ENCODE results near the gene GTPBP3. TPM values are rescaled to one million over a fixed set of nuclear protein-coding genes. Genes with fewer than 3 reads are reported as not detected.

The GTPBP3 gene
- total and polyA plus RNA-seq, 2 experiments from 2014 or later: 25.4 to 67.8 TPM

DNA sequence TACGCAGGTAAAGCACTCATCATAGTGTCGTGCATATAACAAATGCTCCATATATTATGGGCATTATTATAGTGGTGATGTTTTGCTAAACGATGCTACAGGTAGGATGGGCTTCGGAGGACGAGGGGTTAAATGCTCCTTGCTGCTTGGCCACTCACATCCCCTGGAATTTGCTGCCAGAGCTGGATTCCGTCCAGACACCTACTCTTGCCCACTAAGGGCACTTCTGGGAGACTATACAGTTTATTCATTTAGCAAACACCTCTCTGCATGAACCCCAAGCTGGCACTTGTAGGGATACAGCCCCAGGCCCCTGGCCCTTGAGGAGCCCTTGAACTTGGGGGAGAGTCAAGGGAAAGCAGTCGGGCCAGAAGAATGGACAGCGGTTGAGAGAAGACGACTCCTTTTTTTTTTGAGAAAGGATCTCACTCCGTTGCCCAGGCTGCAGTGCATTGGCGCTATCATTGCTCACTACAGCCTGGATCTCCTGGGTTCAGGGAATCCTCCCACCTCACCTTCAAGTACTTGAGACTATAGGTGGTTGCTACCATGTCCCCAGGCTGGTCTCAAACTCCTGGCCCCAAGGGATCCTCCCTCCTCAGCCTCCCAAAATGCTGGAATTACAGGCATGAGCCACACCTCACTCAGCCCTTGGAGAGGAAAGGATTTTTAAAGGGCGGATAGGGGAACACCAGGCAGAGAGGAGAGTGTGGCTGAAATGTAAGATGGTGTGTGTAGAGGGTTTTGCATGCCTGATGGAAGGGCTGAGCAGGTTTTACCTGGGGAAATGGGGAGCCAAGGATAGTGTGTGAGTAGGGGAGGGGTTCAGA is 32.8 kb upstream of the GTPBP3 start (continued):
- no peak for TF ChIP-seq ETS1 (IDR thresholded peaks at IDR 0.05)
- TF ChIP-seq ZNF331 (CRISPR knock-in tag; IDR thresholded peaks at IDR 0.05; ENCODE audit: low read depth): no peak
- TF ChIP-seq NANOG (IDR thresholded peaks at IDR 0.05; ENCODE audit: borderline replicate concordance): no peak
- no peak for TF ChIP-seq STAT1 (IDR thresholded peaks at IDR 0.05; ENCODE audit: unreplicated experiment)
- TF ChIP-seq POLR2AphosphoS5 (IDR thresholded peaks at IDR 0.05; ENCODE audit: low read depth): no peak
- TF ChIP-seq EZH2 (IDR thresholded peaks at IDR 0.05; ENCODE audit: low read depth, unreplicated experiment): no peak
- TF ChIP-seq ZNF114 (CRISPR knock-in tag; IDR thresholded peaks at IDR 0.05): no peak

DNA sequence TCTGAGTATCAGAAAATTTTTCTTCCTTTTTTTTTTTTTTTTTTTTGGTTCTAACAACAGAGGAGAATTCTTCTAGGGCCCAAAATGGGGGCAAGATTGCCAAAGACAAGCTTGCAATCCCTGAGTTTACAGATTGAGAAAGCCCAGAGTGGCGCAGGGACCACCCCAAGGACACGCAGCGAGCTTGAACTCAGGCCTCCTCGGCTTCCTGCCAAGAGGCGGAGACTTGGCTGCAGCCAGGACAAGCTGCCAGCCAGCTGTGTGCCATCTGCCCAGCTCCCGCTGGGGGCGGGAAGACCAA is 32.2 kb upstream of the GTPBP3 start:
- Mint-ChIP-seq H3K4me1 (peaks cover 37% of the 10 kb centered on the region), H3K36me3 (ENCODE audit: low read depth) (peaks cover 9% of the 10 kb centered on the region), H3K4me3 (peak overlapping the region; percentile 95), H3K27me3 (ENCODE audit: insufficient read depth, low read depth, poor library complexity) (peaks cover 31% of the 10 kb centered on the region), H3K9me3 (no peaks in the 10 kb centered on the region; the same call in 1 of the 3 replicates), H3K27ac (no peak overlapping the region)
- Histone ChIP-seq H3K27ac (ENCODE audit: low read depth) (peak overlapping the region; percentile 84), H4K20me1 (replicated peaks; ENCODE audit: insufficient read depth) (peaks cover 5% of the 10 kb centered on the region), H3F3A (replicated peaks; ENCODE audit: low read depth) (peaks cover 40% of the 10 kb centered on the region), H3K27me3 (ENCODE audit: insufficient read depth) (no peaks in the 10 kb centered on the region), H3K4me1 (ENCODE audit: insufficient read depth) (peaks cover 38% of the 10 kb centered on the region), H3K9me2 (ENCODE audit: insufficient read depth) (no peaks in the 10 kb centered on the region), H2AFZ (no peak overlapping the region), H3K79me2 (replicated peaks; ENCODE audit: insufficient read depth) (peaks cover 15% of the 10 kb centered on the region), H3K4me3 (peak overlapping the region; percentile 38; the same call in 1 of the 2 replicates), H3K36me3 (ENCODE audit: insufficient read depth) (no peaks in the 10 kb centered on the region), H3K4me2 (peak overlapping the region; percentile 75)
- no peak for ATAC-seq
- no peak for DNase-seq (ENCODE audit: low spot score)
- no peak for TF ChIP-seq EZH2 (IDR thresholded peaks at IDR 0.05; ENCODE audit: low read depth, unreplicated experiment)
- TF ChIP-seq EZH2phosphoT487 (IDR thresholded peaks at IDR 0.05; ENCODE audit: unreplicated experiment): no peak
- no peak for TF ChIP-seq ZNF114 (CRISPR knock-in tag; IDR thresholded peaks at IDR 0.05)
- no peak for TF ChIP-seq ZNF331 (CRISPR knock-in tag; IDR thresholded peaks at IDR 0.05; ENCODE audit: low read depth)
- TF ChIP-seq, protein P1, sequence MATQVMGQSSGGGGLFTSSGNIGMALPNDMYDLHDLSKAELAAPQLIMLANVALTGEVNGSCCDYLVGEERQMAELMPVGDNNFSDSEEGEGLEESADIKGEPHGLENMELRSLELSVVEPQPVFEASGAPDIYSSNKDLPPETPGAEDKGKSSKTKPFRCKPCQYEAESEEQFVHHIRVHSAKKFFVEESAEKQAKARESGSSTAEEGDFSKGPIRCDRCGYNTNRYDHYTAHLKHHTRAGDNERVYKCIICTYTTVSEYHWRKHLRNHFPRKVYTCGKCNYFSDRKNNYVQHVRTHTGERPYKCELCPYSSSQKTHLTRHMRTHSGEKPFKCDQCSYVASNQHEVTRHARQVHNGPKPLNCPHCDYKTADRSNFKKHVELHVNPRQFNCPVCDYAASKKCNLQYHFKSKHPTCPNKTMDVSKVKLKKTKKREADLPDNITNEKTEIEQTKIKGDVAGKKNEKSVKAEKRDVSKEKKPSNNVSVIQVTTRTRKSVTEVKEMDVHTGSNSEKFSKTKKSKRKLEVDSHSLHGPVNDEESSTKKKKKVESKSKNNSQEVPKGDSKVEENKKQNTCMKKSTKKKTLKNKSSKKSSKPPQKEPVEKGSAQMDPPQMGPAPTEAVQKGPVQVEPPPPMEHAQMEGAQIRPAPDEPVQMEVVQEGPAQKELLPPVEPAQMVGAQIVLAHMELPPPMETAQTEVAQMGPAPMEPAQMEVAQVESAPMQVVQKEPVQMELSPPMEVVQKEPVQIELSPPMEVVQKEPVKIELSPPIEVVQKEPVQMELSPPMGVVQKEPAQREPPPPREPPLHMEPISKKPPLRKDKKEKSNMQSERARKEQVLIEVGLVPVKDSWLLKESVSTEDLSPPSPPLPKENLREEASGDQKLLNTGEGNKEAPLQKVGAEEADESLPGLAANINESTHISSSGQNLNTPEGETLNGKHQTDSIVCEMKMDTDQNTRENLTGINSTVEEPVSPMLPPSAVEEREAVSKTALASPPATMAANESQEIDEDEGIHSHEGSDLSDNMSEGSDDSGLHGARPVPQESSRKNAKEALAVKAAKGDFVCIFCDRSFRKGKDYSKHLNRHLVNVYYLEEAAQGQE (IDR thresholded peaks at IDR 0.05; ENCODE audit: unreplicated experiment): no peak
- no peak for TF ChIP-seq POLR2AphosphoS5 (IDR thresholded peaks at IDR 0.05; ENCODE audit: low read depth)
- TF ChIP-seq ETS1 (IDR thresholded peaks at IDR 0.05): no peak
- TF ChIP-seq JUNB (IDR thresholded peaks at IDR 0.05; ENCODE audit: unreplicated experiment): no peak
- TF ChIP-seq ZNF462 (CRISPR knock-in tag; IDR thresholded peaks at IDR 0.05): no peak
- no peak for TF ChIP-seq STAT1 (IDR thresholded peaks at IDR 0.05; ENCODE audit: unreplicated experiment)
- TF ChIP-seq CREB1 (CRISPR knock-in tag; IDR thresholded peaks at IDR 0.05; ENCODE audit: low read depth): no peak
- no peak for TF ChIP-seq NANOG (IDR thresholded peaks at IDR 0.05; ENCODE audit: borderline replicate concordance)
